GM19351 (cell line): ENCODE measurements around the gene TPST1.
"Not testable (repeated sequence)": the region's sequence is repeated elsewhere in the genome, so short reads cannot be mapped to it uniquely, and the experiment has no call there.

Experiments used
- ATAC-seq: cut with Tn5 transposase; IDR thresholded peaks from one replicate; pipeline ENCODE4 v1.9.1; 2021; ENCODE audit warnings: mild to moderate bottlenecking, moderate library complexity; ENCODE audit not compliant: unreplicated experiment

The TPST1 gene

GRCh38 chr7:66187905-66188304, 17.2 kb upstream of the TPST1 start:
- no peak for ATAC-seq

GRCh38 chr7:66188645-66189044, 16.5 kb upstream of the TPST1 start:
- no peak for ATAC-seq

- ATAC-seq, result no peak
These were observed 15.2 kb upstream of the TPST1 start for GRCh38 chr7:66189695-66190503.

GRCh38 chr7:66190504-66190857, 14.7 kb upstream of the TPST1 start:
- ATAC-seq, result no peak

- ATAC-seq, result no peak
These were observed 11.9 kb upstream of the TPST1 start for GRCh38 chr7:66193146-66193725.

GRCh38 chr7:66198469-66198868, 6.7 kb upstream of the TPST1 start:
- no peak for ATAC-seq

- no peak for ATAC-seq
These were observed 6.2 kb upstream of the TPST1 start for GRCh38 chr7:66198956-66199355.

- no peak for ATAC-seq
These were observed 2.7 kb upstream of the TPST1 start for GRCh38 chr7:66202441-66202840.

GRCh38 chr7:66205741-66206090, 582 bp downstream of the TPST1 start:
- no peak for ATAC-seq

GRCh38 chr7:66206119-66206933, 1.2 kb downstream of the TPST1 start:
- no peak for ATAC-seq

GRCh38 chr7:66206934-66207240, 1.8 kb downstream of the TPST1 start:
- no peak for ATAC-seq

- no peak for ATAC-seq
These were observed 2.4 kb downstream of the TPST1 start for GRCh38 chr7:66207540-66207939.

- no peak for ATAC-seq
These were observed 6.3 kb downstream of the TPST1 start for GRCh38 chr7:66211429-66211828.

GRCh38 chr7:66213637-66214036, 8.5 kb downstream of the TPST1 start:
- ATAC-seq, result no peak

GRCh38 chr7:66216687-66217086, 11.6 kb downstream of the TPST1 start:
- ATAC-seq, result no peak

GRCh38 chr7:66219805-66220204, 14.7 kb downstream of the TPST1 start:
- ATAC-seq, result no peak

- no peak for ATAC-seq
These were observed 16.3 kb downstream of the TPST1 start for GRCh38 chr7:66221442-66221841.

GRCh38 chr7:66227808-66228207, 22.7 kb downstream of the TPST1 start:
- ATAC-seq, result no peak

- not testable (repeated sequence) for ATAC-seq
These were observed 26.4 kb downstream of the TPST1 start for GRCh38 chr7:66231326-66232216.

GRCh38 chr7:66233638-66234037, 28.5 kb downstream of the TPST1 start:
- ATAC-seq, result no peak

- ATAC-seq, result no peak
These were observed 31.7 kb downstream of the TPST1 start for GRCh38 chr7:66236713-66237303.
